ENCODE measurements around the gene TMEM190.
"Not testable (repeated sequence)": the region's sequence is repeated elsewhere in the genome, so short reads cannot be mapped to it uniquely, and the experiment has no call there.

Gene TMEM190

GRCh38 chr19:55391702-55392615 lies 15.3 kb downstream of the TMEM190 start:
- no peak for DNase-seq (ENCODE audit: low read depth)

DNA sequence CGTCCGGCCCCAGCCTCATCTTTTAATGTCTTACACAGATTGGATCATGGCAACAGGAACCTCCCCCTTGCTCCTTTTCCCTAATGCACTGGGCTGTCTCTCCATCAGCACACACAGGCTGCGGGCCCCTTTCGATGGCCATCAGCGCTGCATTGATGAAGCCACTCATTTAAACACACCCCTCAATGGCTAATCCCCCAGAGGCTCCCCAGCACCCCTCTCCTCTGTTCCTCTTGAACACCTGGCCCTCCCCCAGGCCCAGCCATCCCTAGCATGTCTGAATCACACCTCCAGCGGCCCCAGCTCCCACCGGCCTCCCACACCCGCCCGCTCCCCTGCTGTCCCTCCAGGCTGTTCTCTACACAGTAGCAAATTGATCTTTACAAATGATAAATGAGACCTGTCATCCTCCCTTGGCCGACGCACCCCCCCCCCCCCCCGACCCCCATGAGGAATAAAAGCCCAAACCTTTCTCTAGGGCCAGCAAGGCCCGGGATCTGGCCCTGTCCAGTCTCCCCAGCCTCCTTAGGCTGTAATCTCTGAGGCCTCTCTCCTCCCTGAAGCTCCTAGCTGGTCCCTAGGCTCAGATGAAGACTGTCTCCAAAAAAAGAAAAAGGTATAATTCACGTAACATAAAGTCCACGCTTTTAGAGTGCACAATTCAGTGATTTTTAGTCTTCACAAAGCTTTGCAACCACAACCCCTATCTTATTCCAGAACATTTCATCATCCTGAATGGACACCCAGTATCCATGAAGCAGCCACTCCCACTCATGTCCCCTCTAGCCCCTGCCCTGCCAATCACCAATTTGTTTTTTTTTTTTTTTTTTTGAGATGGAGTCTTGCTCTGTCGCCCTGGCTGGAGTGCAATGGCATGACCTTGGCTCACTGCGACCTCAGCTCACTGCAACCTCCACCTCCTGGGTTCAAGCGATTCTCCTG lies 16.5 kb downstream of the TMEM190 start:
- no peak for DNase-seq (ENCODE audit: low read depth)

DNA sequence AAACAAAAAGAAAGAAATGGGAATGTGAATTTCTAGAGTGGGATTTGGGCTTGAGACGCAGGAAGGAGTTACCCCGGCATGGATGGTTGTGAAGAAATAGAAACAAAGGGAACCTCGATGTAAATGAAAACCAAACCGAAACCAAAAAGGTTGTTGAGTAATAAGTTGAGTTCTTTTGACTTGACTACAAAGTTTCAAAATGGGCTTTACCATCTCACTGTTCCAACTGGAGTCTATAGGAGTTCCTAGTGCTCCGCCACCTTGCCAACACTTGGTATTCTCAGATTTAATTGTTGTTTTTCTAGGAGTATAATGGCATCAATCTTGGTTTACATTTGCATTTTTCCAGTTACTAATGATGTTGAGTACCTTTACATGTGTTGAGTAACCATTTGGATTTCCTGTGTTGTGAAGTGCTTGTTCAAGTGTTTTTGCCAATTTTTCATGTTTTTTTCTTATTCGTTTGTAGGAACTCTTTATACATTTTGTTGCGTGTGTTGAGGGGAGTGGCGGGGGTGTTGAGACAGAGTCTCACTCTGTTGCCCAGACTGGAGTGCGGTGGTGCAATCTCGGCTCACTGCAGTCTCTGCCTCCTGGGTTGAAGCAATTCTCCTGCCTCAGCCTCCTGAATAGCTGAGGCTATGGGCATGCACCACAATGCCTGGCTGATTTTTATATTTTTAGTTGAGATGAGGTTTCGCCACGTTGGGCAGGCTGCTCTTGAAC lies 21.7 kb downstream of the TMEM190 start:
- no peak for DNase-seq (ENCODE audit: low read depth)

- no peak for DNase-seq (ENCODE audit: low read depth)
These were observed 23.9 kb downstream of the TMEM190 start for GRCh38 chr19:55400281-55401087.

DNA sequence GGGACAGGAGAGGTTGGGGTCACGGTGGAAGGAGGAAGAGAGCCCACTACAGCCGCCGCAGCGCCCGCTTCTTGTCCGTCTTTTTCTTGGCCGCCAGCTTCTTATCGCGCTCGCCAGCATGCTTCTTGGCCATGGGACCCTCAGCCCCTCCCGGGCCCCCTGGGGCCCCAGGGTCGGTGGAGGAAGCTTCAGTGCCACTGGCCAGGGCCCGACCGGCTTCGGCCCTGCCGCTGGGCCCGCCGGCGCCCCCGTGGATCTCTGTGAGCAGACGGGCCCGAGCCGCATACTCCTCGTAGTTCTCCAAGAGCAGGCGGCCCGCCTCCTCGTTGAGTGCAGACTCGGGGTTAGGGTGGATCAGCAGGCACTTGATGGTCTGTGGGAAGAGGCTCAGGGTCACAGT lies 24.8 kb downstream of the TMEM190 start:
- not testable (repeated sequence) for DNase-seq (ENCODE audit: low read depth)

DNA sequence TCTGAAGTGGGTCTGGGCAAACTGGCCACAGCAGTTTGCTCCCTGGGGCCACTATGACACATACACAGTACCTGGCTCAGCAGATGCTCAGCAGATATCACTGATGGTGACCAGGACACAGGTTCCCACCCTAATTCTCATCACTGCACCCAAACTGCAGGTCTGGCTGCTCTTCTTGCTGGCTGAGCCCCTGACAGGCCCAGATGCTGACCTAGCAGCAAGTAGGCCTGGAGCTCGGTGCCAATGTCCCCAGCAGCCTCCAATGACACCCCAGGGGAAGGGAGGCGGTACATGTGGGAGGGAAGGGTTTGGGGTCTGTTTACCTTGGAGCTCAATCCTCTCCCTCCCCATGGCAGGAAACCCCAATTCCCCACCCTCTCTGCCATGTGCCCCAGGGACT lies 25.9 kb downstream of the TMEM190 start:
- no peak for DNase-seq (ENCODE audit: low read depth)

GRCh38 chr19:55405638-55406037 lies 29.0 kb downstream of the TMEM190 start:
- no peak for DNase-seq (ENCODE audit: low read depth)

GRCh38 chr19:55406091-55406825 lies 29.6 kb downstream of the TMEM190 start:
- no peak for DNase-seq (ENCODE audit: low read depth)

DNA sequence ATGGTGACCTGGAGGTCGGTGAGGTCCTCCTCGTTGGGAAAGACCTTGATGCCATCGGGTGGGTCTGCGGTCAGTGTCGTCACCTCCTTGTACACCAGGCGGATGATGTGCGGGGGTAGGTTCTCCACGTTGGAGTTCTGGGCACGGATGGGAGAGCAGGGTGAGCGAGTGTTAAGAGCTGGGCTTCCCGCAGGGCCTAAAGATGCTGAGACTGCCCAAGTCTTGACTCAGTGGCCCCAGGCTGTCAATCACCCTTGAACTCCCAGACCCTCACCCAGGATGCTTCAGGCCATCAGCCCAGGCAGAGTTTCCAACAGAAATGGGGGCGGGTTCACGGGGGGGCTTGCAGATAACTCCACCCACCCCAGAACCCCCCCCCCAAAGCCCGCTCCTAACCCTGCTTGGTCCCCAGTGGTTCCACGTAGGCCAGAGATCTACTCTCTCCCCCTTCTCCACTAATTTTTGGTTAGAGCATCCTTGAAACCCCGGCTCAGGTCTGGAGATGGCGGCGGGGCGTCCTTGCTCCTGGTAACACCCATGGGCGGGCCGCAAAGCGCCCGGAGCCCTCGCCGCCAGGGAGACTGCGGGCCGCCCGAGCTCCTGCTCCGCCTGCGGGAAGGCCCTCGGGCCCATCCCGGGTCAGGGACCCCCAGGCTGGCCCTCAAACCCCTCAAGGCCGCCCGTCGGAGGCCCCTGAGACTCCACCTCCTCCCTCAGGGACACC lies 30.4 kb downstream of the TMEM190 start:
- DNase-seq (ENCODE audit: low read depth), result no peak

- not testable (repeated sequence) for DNase-seq (ENCODE audit: low read depth)
These were observed 30.8 kb downstream of the TMEM190 start, which contains the start of gene UBE2S for GRCh38 chr19:55407550-55407799. Gene UBE2S, minus strand, starts transcription at chr19:55407788. Its CDS starts 199 bp downstream, at chr19:55407589.

DNA sequence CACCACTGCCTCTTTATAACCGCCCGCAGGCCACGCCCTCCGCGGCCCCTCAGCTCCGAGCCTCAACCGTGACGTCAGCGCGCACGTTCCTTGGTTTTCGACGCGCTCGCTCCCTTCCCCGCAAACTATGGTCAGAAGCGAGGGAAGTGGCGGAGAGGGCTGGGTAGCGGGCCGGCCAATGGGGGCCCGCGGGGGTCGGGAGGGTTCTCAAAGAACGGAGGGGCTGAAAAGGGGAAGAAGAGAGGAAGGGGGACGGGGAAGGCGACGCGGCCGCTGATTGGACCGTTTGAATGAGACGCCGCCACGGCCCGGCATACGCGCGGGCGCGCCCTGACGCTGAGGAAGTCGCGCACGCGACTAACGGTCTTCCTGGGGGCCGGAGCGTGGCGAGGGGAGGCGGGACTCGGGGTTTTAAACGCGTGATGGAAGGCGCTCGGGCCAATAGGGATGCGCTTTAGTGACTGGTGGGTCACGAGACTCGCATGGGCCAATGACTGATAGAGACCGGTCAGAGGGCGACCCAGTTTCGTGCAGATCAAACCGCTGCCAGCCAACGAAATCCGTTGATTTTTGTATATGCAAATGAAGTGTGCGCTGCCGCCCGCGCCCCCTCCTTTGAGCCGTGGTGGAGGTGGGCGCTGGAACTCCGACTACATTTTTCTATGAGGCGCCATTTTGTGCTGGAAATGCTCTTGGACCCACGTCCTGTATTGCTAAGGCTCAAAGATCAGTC lies 31.3 kb downstream of the TMEM190 start:
- peak; percentile 97 for DNase-seq (ENCODE audit: low read depth)

DNA sequence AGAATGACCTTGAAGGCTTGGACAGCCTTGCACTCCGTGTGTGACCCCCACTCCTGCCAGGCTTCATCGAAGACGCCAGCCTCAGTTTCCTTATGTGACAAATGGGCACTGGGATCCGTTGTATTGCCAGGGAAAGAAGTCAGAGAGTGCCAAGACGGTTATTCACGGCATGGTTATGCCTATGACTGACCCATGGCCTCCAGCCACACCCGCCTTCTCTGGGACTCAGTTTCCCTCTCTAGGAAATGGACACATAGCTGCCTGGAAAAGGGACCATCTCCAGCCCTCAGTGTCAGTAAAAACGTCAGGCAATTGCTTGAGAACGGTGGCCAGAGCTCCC lies 31.9 kb downstream of the TMEM190 start:
- no peak for DNase-seq (ENCODE audit: low read depth)

GRCh38 chr19:55409179-55409578 lies 32.6 kb downstream of the TMEM190 start:
- DNase-seq (ENCODE audit: low read depth), result not testable (repeated sequence)

GRCh38 chr19:55410168-55410567 lies 33.5 kb downstream of the TMEM190 start:
- no peak for DNase-seq (ENCODE audit: low read depth)

DNA sequence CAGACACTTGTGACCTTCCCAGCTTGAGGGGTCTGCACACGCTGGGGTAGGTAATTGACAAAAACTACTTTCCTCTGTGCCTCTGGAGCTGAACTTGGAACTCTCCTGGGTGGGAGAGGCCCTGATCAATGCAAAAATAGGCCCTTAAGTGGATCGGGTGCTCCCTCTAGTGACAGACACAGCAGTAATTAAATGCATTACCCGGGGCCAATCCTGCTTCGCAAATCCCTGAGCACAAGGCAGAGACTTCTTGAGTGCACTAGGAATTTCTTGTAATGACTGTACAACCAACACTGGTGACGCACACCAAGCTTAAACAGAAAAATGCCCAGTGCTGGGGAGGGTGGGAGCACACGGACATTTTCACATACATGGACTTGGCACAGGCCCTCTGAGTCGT lies 41.6 kb downstream of the TMEM190 start:
- peak; percentile 60 for DNase-seq (ENCODE audit: low read depth)

GRCh38 chr19:55419103-55419502 lies 42.5 kb downstream of the TMEM190 start:
- no peak for DNase-seq (ENCODE audit: low read depth)

- no peak for DNase-seq (ENCODE audit: low read depth)
These were observed 43.1 kb downstream of the TMEM190 start for GRCh38 chr19:55419624-55420236.

- DNase-seq (ENCODE audit: low read depth), result not testable (repeated sequence)
These were observed 44.7 kb downstream of the TMEM190 start for GRCh38 chr19:55421281-55421680.

Data from HS-5 (cell line).